Retinal pigment epithelial cell (primary cell): ENCODE data around the gene FOXJ3.
A peak's percentile ranks its signal among the peaks of the same experiment; 100 is the strongest.
"Not testable (repeated sequence)": the region's sequence is repeated elsewhere in the genome, so short reads cannot be mapped to it uniquely, and the experiment has no call there.

ENCODE experiments used
- DNase-seq: peaks from one replicate; pipeline ENCODE4 v3.0.0-alpha.2; 2010; ENCODE audit warnings: low read depth
- H3K4me3 ChIP-seq: 2 replicates; pipeline ENCODE4 v1.5.1; 2011; ENCODE audit warnings: mild to moderate bottlenecking, low read length, control low read depth, moderate library complexity
- TF ChIP-seq, protein P1 (sequence below): conservative IDR thresholded peaks from 2 replicates; pipeline ENCODE4 v1.5.1; 2011; ENCODE audit warnings: low read depth, low read length, control low read depth, inconsistent platforms

Gene FOXJ3

DNA sequence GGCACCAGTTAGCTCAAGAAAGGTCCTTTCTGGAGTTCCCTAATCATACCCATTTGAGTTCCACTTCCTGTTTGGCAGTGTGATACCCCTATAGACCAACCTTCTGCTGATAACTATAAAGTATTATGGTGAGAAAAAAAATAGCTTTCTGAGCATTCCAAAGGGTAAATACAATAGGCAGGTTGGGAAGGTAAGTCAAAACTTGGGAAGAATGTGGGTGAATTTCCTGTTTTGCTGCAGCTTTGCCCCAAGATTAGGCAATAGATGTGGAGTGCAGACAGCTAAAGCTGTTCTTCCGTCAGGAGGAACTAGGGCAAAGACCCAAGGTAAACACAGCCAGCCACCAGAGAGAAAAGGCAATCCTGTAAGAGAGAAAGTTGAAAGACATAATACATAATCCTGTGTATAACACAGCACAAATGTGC, 120.6 kb downstream of the FOXJ3 start:
- TF ChIP-seq, protein P1, sequence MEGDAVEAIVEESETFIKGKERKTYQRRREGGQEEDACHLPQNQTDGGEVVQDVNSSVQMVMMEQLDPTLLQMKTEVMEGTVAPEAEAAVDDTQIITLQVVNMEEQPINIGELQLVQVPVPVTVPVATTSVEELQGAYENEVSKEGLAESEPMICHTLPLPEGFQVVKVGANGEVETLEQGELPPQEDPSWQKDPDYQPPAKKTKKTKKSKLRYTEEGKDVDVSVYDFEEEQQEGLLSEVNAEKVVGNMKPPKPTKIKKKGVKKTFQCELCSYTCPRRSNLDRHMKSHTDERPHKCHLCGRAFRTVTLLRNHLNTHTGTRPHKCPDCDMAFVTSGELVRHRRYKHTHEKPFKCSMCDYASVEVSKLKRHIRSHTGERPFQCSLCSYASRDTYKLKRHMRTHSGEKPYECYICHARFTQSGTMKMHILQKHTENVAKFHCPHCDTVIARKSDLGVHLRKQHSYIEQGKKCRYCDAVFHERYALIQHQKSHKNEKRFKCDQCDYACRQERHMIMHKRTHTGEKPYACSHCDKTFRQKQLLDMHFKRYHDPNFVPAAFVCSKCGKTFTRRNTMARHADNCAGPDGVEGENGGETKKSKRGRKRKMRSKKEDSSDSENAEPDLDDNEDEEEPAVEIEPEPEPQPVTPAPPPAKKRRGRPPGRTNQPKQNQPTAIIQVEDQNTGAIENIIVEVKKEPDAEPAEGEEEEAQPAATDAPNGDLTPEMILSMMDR: no peak
- H3K4me3 ChIP-seq: no peak overlapping the region
- peak; percentile 90 for DNase-seq

DNA sequence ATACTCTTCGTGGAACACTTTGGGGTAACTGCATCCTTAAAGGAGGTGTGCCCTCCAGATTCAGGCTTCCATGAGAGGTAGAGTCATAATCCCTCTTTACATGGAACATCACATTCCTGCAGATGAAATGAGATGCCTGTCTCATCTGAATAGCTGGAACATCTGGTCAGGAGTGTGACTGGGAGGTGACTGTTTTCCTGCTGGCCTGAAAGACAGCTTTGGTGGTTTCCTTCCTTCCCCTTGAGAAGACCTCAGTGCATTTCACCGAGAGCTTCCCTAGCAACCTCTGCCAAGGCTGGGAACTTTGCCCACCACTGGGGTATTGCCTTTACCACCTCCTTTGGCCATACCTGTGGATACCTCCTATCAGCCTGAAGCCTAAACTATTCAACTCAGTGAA, 123.8 kb downstream of the FOXJ3 start:
- H3K4me3 ChIP-seq: no peak overlapping the region
- TF ChIP-seq, protein P1: no peak
- no peak for DNase-seq

DNA sequence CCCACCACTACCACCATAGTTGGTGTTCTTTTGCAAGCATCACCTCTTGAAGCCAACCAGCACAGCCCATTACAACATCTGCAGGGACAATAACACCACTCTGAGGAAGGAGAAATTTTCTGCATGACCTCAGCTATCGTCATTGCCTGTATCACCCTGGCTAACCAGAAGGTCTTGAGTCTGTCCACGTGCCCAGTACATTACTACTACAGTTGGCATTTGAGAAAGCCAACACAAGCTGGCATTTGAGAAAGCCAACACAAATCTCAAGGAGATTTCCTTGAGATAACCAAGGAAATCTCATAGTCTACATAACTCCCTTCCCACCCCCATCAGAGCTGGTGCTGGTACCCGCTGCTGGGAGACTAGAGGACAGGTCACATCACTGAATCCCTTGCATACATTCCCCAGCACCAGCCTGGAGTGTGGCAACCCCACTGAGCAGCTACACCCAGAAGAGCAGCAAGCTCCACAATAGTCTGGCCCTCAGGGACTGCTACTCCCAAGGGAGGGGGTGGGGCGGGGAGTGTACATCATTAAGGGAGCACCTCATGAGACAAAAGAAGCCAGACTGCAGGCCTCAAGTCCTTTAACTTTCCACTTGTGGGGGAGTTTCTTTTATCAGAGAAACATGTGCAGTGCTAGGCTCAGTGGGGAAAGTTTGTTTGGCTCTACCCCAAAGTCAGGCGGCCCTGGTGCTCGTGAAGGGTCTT, 124.5 kb downstream of the FOXJ3 start:
- no peak overlapping the region for H3K4me3 ChIP-seq
- no peak for DNase-seq
- TF ChIP-seq, protein P1: no peak

DNA sequence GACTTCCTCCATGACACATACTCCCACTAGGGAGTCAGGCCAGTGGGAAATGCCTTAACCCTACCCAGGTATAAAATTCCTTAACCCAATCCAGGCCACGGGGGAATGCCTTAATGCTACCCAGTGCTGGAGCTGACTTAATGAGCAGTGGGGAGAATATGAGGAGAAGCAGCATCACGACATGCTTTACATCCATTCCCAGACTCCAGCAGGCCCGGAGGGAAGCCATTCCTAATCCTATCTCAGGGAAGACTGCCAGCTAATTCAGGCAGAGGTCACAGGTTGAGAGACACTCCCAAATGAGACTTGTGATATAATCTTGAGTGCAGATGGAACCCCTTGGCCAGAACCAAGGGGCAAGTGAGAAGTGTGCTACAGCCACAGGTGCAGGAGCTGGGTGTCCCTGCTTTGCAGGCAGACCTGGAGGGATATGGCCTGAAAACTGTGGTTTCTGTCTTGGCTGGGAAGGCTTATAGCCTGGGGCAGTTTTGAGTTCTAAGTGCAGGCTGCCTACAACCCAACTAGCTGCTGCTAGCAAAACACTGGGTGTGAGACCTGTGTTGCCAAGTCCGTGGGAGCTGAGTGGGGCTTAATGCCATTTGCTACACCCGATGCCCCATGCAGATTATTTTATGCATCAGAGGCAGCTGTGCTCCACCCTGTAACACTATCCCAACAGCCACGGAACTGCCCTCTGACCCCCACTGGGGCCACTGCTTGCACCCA, 125.3 kb downstream of the FOXJ3 start:
- TF ChIP-seq, protein P1: no peak
- no peak overlapping the region for H3K4me3 ChIP-seq
- DNase-seq: no peak

GRCh38 chr1:42206930-42207329, 128.1 kb downstream of the FOXJ3 start:
- DNase-seq, H3K4me3 ChIP-seq: not testable (repeated sequence)

- H3K4me3 ChIP-seq: no peak overlapping the region
- TF ChIP-seq, protein P1: no peak
- peak; percentile 80 for DNase-seq
Measured at GRCh38 chr1:42206164-42206563, 128.9 kb downstream of the FOXJ3 start.

DNA sequence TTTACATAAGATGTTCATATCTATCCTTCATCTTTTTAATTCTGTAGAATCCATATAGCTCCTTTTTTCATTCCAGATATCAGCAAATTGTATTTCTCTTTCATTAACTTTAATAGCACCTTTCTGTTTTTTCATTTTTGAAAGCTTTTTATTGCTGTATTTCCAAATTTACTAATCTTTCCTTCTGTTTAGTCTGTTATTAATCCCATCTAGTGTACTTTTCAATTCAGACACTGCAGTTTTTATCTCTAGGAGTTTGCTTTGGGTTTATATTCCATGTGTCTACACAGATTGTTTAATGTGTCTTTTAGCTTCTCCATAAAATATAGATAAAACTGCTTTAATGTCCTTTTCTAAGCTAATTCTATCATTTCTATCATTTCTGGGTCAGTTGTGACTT, 133.0 kb downstream of the FOXJ3 start:
- no peak for DNase-seq

More for the DNA sequence above, 133.0 kb downstream of the FOXJ3 start:
- TF ChIP-seq, protein P1: no peak
- H3K4me3 ChIP-seq: no peak overlapping the region
